GM18867 (cell line): ENCODE measurements around the gene PRDM11.
"Not testable (repeated sequence)": the region's sequence is repeated elsewhere in the genome, so short reads cannot be mapped to it uniquely, and the experiment has no call there.

Source experiments
- ATAC-seq: cut with Tn5 transposase; IDR thresholded peaks from one replicate; pipeline ENCODE4 v1.9.1; 2021; ENCODE audit warnings: mild to moderate bottlenecking, moderate library complexity; ENCODE audit not compliant: unreplicated experiment

PRDM11 gene

DNA sequence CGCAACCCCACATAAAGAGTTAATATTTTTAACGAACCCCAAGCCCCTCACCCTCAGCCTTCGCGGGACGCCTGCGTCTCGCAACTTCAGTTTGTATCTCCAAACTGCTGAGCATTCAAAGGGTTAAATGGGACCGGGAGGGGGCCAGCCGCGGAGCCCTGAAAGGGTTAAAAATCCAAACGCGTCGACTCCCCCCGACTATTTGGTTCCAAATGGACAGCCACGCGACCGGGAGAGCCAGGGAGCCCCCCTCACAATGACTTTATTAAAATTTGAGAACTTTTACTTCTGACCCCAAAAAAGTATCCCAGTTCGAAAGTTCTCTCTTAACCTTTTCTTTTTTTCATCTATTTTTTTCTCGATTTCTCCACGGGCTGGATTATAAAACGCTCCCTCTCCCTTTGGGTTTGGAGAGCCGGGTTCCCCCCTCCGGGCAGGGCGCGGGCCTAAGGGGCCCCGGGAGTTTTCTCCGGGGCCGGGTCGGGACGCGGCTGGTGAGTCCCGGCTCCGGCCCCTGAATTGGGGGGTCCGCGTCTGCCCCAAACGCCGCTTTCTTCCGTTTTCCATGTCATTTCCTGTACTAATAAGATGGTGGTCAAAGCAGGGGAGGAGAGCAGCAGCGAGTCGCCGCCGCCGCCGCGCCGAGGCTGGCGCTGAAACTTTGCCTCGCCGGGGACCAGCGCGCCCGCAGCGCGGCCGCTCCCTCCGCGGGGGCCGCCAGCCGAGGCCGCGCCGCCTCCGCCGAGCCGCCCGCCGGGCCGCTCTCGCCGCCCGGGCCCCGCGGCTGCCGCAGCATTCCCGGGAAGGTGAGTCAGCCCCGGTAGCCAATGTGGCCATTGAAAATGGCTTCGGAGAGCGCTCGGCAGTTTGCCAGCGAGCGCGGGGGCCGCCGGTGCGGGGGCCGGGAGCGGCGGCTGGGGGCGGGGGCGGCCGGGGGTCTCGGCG, at the start of gene PRDM11:
PRDM11 (plus strand) TSS at position 568 of the 945 bp plus-strand sequence. CDS start 35,128 bp downstream, outside the sequence.
- peak; percentile 44 for ATAC-seq

DNA sequence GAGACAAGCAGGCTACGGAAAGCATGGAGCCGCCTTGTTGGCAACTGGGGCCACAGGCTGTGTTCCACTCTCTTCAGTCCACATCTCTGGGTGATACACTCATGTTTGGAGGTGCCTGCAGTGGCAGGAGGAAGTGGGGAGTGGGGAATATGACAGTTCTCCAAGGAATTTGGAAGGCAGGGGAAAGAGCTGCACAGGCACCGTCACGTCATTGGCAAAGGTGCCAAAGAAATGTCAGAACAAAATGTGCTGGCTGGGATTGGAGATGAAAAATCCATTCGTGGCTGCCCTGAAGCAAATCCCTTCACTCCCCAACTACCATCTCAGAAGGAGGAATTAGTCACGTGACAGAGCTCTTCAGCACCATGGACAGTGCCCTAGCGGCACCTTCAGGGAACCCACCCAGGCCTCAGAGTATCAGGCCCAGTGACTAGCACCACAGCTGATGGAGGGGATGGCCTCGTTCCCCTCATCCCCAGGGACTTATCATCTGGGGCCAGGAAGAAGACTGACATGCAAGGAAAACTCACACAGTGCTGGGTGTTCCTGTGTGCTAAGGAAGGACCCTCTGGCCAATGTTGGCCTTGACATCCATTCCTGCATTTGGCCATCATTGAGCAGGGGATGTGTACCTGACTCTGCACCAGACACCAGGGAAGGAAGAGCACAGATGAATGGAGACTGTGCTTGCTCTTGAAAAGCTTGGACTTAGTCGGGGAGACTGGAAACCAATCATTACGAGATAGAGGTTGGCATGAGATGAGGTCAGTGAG, 48.5 kb upstream of the PRDM11 start:
- no peak for ATAC-seq

DNA sequence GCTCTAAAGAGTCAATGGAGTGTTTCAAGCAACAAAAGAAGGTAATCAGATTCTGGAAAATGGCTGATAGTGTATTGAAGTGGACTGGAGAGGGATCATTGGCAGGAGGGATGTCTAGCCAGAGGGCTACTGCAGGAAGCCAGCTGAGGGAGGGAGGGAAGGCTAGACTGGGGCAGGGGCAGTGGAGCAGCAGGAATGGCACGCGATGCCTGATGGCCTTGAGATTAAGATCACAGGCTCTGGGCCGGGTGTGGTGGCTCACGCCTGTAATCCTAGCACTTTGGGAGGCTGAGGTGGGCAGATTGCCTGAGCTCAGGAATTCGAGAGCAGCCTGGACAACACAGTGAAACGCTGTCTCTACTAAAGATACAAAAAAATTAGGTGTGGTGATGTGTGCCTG, 47.5 kb upstream of the PRDM11 start:
- no peak for ATAC-seq

DNA sequence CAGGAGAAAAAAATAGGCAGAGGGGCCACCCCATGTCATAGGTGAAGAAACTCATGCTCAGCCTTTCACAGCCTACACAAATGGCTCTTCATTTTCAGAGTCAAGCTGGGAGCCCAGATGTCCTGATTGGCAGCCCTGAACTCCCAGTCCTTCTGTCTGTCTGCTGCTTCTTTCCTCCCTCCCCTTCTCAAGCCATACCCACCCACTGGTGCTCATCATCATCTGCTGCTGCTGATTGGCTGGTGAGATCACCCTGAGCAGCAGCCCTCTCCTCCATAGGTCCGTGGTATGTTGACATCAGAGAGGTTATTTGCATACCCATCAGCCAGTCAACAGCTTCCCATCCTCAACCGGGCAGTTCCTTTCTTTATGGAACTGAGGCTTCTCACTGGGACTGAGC, 46.1 kb upstream of the PRDM11 start:
- no peak for ATAC-seq

DNA sequence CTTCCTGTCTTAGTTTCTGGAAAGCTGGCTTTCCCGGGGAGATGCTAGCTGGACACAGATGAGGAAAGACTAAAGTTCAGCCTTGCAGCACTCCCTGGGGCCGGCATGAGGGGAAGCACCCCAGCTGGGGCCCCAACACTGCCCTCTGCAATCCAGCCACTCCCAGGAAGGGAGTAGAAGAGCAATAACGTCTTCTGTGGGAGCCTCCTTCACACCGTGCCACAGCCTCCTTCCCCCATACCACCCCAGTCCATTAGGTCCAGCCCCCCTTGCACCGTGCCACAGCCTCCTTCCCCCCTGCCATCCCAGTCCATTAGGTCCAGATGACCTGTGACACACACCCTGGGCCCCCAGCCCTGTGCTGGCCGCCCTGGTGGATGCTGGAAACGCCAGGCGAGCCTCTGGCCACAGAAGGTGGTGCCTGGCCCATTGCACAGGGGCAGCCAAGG, 44.1 kb upstream of the PRDM11 start:
- ATAC-seq: no peak

DNA sequence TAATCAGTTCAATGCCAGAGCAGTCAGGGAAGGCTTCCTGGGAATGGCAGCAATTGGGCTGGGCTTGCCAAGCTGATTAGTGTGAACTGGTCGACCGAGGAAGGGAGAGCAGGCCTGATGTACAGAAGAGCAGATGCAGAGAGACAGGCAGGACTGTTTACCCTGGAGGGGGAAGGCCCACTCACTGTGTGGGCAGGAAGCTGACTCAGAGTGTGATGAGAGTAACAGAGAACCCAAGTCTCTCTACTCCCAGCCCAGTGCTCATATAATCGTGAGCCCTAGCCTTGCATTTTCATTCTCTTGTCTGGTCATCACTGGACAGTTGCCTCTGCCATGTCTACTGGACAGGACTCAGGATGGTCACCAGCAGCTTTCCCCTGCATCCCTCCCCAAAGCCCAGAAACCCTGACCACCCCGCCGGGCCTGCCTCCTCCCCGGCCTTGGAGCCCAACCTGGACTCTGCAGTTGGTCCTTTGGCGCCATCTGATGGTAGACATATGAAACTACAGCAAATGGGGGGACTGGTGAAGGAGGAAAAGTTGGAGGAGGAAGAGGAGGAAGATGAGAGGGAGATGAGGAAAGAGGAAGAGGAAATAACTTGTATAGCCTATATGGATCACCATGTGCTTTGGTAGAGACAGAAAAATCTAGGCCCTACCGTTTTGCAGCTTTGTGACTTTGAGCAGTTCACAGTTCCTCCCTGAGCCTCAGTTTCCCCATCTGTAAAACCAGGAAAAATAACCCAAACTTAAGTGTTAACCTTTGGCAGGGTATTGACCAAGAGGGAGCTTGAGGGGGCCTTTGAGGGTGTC, 43.4 kb upstream of the PRDM11 start:
- ATAC-seq: peak; percentile 66

DNA sequence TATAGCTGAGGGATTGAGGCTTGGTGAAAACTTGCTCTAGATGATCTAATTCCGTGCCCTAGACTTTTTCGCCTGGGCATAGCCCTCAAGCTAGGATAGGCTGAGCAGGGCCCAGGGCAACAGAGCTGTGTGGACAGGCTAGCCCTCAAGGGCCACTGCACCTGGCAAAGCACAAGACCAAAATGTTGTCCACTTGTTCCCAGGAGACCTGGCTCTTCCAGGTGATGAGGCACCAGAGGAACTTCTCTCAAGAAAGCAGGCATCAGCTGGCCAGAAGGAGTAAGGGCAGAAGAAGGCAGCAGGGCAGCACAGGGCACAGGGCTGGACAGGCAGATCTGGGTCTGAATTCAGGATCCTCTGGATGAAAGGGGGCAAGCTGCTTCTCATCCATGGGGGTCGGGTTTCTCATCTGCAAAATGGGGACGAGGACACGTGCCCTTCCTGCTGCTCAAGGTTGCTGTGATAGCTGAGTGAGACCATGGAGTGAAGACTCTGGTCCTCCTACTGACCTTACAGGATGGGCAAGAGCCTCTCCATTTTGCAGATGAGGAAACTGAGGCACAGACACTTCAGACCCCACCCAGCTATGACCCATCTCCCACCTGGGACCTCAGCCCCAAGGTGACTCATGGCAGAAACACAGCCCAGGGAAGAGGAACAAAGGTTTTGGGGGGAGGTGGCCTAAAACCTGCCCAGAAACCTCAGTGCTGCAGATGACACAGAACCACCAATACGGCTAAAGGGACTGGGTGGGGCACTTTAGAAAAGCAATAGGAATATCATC, 42.2 kb upstream of the PRDM11 start:
- ATAC-seq: no peak

DNA sequence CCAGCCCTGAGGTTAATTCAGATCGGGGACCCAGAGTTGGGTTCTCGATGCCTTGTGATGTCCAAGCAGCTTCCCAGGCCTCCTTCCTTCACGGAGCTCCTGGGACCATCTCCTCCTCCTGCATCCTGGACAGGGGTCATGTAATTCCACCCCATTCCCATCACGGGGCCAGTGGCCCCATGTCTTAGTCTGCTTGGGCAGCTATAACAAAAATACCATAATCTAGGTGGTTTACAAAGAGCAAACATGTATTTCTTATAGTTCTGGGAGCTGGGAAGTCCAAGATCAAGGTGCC, 41.7 kb upstream of the PRDM11 start:
- ATAC-seq: no peak

DNA sequence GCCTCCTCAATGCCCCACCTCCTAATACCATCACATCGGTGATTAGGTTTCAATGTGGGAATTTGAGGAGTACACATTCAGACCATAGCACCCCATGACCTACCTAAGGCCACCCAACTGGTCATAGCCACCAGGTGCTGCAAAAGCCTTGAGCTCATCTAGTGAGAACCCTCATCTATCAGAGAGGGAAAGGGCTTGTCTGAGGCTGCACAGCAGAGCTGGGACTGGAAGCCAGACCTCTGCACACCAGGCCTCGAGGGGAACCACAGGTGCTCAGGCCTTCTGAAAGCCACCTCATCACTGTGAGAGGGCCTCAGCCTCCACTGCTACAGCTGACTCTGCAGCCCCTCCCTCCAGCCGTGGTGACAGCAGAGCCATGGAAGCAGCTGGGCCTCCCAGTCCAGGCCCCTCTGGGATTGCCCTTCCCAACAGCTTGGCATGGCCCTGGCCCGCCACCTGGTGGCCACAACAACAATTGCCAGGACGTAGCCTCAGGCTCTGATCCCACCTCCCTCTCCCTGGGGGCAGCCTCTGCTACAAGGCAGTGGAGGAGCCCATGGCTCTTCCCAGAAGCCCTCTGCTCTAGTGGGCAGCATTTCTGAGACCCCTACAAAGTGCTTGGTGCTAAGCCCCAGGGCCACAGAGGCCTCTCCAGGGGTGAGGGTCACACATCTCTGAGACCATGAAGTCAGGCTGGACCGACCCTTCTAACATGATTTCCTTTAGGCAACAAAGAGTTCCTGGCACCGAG, 41.0 kb upstream of the PRDM11 start:
- ATAC-seq: peak; percentile 46

DNA sequence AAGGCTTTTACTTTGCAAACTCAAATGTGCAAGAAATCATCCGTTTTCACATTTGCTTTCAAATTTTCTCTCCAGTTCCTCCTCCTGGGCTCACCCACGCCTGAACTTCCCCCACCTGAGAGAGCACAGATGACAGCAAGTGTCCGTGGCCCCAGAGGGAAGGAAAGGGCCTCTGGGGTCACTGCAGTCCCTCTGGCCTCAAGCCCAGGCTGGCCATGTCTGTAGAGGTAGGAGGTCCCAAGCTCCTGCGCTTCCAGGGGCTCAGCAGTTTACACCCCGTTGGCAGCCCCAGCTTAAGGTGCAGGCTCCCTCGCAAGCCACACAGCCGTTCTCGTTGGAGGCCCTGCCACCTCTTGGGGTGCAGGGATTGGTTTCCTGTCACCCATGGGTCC, 40.5 kb upstream of the PRDM11 start:
- ATAC-seq: no peak

DNA sequence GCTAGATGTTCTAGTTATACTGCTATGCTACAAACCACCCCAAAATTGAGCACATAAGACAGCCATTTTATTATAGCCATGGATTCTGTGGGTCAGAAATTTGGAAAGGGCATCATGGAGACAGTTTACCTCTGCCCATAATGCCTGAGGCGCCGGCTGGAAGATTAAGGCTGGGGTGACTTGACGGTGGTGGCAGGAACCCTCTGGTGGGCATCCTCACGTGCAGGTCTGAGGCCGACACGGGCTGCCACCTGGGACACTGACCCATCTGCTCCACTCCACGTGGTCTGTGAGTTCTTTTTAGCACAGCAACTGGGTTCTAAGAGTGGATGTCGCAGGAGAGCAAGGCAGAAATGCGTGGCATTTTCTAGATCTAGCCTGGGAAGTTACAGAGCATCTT, 40.0 kb upstream of the PRDM11 start:
- no peak for ATAC-seq

DNA sequence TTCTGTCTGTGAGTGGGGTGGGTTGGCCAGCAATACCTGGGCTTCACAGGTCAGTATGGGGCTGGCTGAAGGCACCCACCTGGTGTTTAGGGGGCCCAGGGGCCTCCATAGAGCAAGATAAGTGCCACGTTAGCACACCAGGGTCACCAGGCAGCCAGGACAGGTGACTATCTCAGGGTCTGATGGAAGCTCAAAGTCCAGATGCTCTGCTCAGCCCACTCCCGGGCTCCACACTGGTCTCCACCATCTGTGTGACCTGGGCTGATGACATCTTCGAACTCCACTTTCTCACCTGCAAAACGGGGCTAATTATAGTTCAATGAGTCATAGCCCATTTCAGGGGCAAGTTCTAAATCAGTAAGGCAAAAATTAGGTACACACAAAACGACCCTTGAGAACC, 39.4 kb upstream of the PRDM11 start:
- no peak for ATAC-seq

DNA sequence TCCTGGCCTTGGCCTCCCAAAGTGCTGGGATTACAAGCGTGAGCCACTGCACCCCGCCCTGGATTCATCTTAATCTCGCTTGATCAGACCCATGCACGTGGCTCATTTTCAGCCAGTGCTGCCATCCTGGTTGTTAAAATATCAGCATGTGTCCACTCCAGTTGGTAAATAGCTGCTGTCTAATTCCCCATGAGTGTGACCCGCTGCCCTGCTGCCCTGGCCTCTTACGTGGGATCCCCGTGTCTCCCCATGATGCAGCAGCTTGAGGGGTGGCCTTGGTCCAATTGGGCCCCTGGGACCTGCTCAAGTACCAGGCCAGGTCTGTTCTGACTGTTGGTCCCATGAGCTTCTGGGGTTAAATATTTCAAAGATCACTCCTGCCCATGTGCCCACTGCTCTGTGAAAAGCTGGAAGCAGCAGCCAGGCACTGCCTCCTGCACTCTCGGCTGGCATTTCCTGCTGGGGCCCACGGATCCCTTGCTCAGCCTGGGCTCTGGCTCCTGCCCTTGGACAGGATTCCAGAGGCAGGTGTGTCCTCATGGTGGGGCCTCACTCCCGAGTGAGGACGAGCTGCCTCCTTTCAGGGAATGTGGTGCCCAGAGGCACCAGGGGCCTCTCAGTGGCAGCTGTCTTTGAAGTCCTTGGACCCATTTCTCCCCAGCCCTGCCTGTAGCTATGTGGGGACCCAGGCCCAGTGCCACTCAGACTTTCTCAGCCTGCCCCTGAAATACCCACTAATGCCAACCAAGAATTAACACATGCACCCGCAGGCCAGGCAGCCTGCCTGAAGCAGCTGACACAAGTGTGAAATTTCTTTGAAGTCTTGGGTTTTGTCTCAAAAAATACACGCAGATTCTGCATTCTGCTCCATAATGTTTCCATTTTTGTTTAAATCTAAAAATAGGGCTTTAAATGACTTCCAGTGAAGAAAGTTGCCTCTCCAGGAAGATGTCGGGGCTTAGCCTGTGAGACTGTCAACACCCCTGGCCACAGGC, 38.1 kb upstream of the PRDM11 start:
- no peak for ATAC-seq

DNA sequence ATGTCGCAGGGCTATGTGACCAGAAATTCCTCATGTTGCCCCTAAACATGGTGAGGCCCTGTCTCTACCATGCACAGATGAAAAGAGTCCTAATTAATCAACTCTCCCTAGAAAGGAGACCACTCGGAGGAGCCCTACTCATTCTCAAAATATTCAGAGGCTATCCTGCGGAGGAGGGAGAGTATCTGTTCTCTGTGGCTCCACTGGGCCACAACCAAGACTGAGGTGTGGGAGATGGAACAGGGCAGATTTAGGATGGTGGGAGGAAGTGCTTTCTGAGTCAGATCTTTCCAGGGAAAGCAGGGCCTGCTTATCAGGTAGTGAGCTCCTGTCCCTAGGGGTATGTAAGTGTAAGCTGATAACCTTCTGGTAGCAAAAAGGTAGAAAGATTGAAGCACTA, 37.0 kb upstream of the PRDM11 start:
- no peak for ATAC-seq

DNA sequence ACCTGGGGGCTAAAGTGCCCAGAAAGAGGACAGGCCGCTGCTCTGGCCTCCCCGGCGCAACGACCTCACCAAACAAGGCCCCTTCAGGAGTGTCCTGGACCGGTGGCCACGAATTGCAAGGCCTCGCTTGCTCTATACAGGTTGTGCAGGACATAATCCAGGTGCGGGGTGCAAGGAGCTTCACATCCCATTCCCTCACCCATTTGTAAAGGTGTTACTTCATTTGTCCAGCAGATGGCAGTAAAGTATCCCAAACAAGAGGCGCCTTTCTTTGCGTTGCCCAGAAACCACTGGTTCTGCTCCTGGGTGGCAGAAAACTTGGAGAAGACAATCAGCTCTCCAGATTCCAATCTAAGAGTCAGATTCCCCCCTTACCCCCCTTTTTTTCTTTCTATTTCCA, 35.9 kb upstream of the PRDM11 start:
- no peak for ATAC-seq

DNA sequence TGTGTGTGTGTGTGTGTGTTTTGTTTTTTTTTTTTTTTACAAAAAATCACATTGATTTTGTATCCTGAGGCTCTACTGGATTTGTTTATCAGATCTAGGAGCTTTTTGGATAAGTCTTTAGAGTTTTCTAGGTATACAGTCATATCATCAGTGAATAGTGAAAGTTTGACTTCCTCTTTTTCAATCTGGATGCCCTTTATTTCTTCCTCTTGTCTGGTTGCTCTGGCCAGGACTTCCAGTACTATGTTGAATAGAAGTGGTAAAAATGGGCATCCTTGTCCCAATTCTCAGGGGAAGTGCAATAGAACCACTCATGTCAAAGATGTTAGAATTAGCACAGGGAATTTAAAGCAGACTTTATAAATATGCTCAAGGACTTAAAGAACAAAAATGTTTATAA, 32.6 kb upstream of the PRDM11 start:
- no peak for ATAC-seq

DNA sequence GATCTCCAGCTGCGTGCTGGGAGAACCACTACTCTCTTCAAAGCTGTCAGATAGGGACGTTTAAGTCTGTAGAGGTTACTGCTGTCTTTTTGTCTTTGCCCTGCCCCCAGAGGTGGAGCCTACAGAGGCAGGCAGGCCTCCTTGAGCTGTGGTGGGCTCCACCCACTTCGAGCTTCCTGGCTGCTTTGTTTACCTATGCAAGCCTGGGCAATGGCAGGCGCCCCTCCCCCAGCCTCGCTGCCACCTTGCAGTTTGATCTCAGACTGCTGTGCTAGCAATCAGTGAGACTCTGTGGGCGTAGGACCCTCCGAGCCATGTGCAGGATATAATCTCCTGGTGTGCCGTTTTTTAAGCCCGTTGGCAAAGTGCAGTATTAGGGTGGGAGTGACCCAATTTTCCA, 18.6 kb upstream of the PRDM11 start:
- ATAC-seq: not testable (repeated sequence)

DNA sequence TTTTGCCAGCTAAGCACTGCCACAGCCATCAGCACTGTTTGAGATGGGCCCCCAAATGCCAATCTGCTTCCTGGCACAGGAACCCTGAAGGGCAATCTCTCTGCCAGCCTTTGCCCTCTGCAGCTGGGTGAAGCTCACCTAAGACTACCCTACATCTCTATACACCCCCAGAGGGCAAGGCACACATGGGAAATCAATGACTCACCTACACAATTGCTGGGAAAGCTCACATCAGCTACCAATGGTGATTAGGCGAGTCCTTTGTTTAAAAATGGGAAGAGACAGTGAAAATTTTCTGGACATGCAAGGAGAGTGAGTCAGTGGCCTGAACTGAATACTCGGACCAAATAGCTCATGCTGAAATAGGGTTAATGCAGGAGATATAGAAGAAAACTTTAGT, 12.6 kb upstream of the PRDM11 start:
- no peak for ATAC-seq

DNA sequence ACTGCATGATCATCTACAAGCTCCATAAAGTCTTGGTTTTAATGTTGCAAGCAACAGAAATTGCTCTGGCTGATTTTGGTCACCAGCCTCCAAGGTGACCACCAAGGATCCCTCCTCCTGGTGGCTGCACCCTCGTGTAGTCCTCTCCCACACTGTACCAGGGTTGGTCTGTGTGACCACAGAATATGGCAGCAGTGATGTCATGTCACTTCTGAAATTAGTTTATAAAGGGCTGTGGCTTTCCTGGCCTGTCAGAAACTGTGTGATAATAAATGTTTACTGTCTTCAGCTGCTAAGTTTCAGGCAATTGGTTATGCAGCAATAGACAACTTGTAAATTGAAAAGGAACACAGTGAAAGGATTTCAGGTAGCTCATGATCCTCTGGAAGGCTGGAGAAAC, 5.3 kb upstream of the PRDM11 start:
- ATAC-seq: peak; percentile 47
